LNCaP clone FGC (cell line): ENCODE data around the gene RFNG.

Source experiments
- DNase-seq: peaks from one replicate; pipeline ENCODE4 v3.0.0-alpha.2; 2011; ENCODE audit warnings: low read depth
- H3K4me3 ChIP-seq: 2 replicates; pipeline ENCODE4 v1.5.1; 2011; ENCODE audit warnings: mild to moderate bottlenecking, low read depth, low read length, control low read depth
- CTCF ChIP-seq: IDR thresholded peaks from 2 replicates; pipeline ENCODE4 v1.5.1; 2012; ENCODE audit warnings: mild to moderate bottlenecking; ENCODE audit not compliant: control insufficient read depth, insufficient read depth; ENCODE audit errors: extremely low read depth

RFNG gene

GRCh38 chr17:82083533-82084359 lies 32.1 kb upstream of the RFNG start:
- no peak for TF ChIP-seq CTCF
- no peak overlapping the region for H3K4me3 ChIP-seq
- DNase-seq, result no peak

GRCh38 chr17:82083009-82083408 lies 31.4 kb upstream of the RFNG start:
- no peak overlapping the region for H3K4me3 ChIP-seq

GRCh38 chr17:82082456-82082855 lies 30.8 kb upstream of the RFNG start:
- no peak for TF ChIP-seq CTCF
- no peak for DNase-seq
- H3K4me3 ChIP-seq, result no peak overlapping the region

More at GRCh38 chr17:82083009-82083408, 31.4 kb upstream of the RFNG start:
- TF ChIP-seq CTCF, result no peak
- no peak for DNase-seq

GRCh38 chr17:82081966-82082365 lies 30.4 kb upstream of the RFNG start:
- no peak for DNase-seq
- H3K4me3 ChIP-seq, result no peak overlapping the region
- no peak for TF ChIP-seq CTCF

- no peak for TF ChIP-seq CTCF
- H3K4me3 ChIP-seq, result no peak overlapping the region
- DNase-seq, result no peak
Measured at GRCh38 chr17:82081546-82081945, 29.9 kb upstream of the RFNG start.

- no peak for DNase-seq
- TF ChIP-seq CTCF, result no peak
- no peak overlapping the region for H3K4me3 ChIP-seq
Measured at GRCh38 chr17:82080789-82081464, 29.3 kb upstream of the RFNG start.
